ENCODE results near the gene TMEM218. TPM values are rescaled to one million over a fixed set of nuclear protein-coding genes. Genes with fewer than 3 reads are reported as not detected.

Gene TMEM218
- total RNA-seq, 2 donors from 2014 or later = 17.9 to 18.2 TPM

GRCh38 chr11:125071846-125072217 is 39.6 kb downstream of the TMEM218 start:
- peak; percentile 45 for DNase-seq
- Mint-ChIP-seq H3K4me1 (peaks cover 27% of the 10 kb centered on the region), H3K4me3 (no peak overlapping the region), H3K36me3 (ENCODE audit: low read depth) (no peaks in the 10 kb centered on the region), H3K9me3 (no peaks in the 10 kb centered on the region), H3K27ac (no peak overlapping the region), H3K27me3 (ENCODE audit: insufficient read depth) (peaks cover 12% of the 10 kb centered on the region)
- 91 to 100% methylated on average over 2 to 6 of the region's 6 CpGs for WGBS, 2 experiments (ENCODE audit: insufficient coverage in 1 of 2, insufficient read length in 1 of 2)
- peak; percentile 17 for TF ChIP-seq CTCF (conservative IDR thresholded peaks at IDR 0.05)
- no peak overlapping the region for H3K9ac ChIP-seq (ENCODE audit: extremely low read depth, low read length, poor library complexity, severe bottlenecking)
- no peaks in the 10 kb centered on the region for H3K36me3 ChIP-seq (ENCODE audit: control insufficient read depth, insufficient read depth, low read length)
- no peak overlapping the region for H3K4me3 ChIP-seq (ENCODE audit: low read length)
- no peaks in the 10 kb centered on the region for H3K9me3 ChIP-seq (ENCODE audit: control insufficient read depth, low read length)
- no peaks in the 10 kb centered on the region for H3K27me3 ChIP-seq (ENCODE audit: control insufficient read depth, insufficient read depth, low read length, poor library complexity, severe bottlenecking)
- peaks cover 8% of the 10 kb centered on the region for H3K4me1 ChIP-seq (ENCODE audit: control insufficient read depth, insufficient read depth, low read length)
- no peak overlapping the region for H3K27ac ChIP-seq (ENCODE audit: low read depth, low read length)

DNA sequence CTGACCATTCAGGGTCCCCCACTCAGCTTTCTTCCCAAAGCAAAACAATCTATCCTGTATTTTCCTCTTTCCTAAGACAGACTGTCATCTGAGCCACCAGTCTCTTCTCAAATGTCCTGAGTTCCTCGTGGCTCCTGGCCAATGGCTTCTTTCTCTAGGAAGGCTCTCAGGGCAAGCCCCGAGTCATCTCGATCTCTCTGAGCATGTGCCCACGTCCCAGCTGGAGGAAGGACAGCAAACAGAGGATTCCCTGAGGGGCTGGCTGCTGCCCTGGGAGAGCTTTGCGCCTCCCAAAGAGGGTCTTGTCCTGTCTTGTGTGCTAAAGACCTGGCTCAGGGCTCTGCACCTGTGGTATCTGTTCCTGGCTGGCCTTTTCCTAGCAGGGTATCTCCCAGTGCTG is 40.0 kb downstream of the TMEM218 start:
- no peak overlapping the region for H3K27ac ChIP-seq (ENCODE audit: low read depth, low read length)
- H3K4me3 ChIP-seq (ENCODE audit: low read length) = no peak overlapping the region
- H3K9ac ChIP-seq (ENCODE audit: extremely low read depth, low read length, poor library complexity, severe bottlenecking) = no peak overlapping the region
- WGBS, 2 experiments (ENCODE audit: insufficient coverage in 1 of 2, insufficient read length in 1 of 2) = 57 to 62% methylated on average over 4 to 5 of the region's 5 CpGs
- no peak overlapping the region for H3K27ac Mint-ChIP-seq
- no peaks in the 10 kb centered on the region for H3K9me3 ChIP-seq (ENCODE audit: control insufficient read depth, low read length)
- DNase-seq = peak; percentile 48
- peaks cover 27% of the 10 kb centered on the region for H3K4me1 Mint-ChIP-seq
- no peak for TF ChIP-seq CTCF (conservative IDR thresholded peaks at IDR 0.05)
- no peaks in the 10 kb centered on the region for H3K36me3 Mint-ChIP-seq (ENCODE audit: low read depth)
- peaks cover 8% of the 10 kb centered on the region for H3K4me1 ChIP-seq (ENCODE audit: control insufficient read depth, insufficient read depth, low read length)
- peaks cover 12% of the 10 kb centered on the region for H3K27me3 Mint-ChIP-seq (ENCODE audit: insufficient read depth)
- H3K27me3 ChIP-seq (ENCODE audit: control insufficient read depth, insufficient read depth, low read length, poor library complexity, severe bottlenecking) = peaks cover under 1% of the 10 kb centered on the region
- H3K4me3 Mint-ChIP-seq = no peak overlapping the region
- H3K36me3 ChIP-seq (ENCODE audit: control insufficient read depth, insufficient read depth, low read length) = no peaks in the 10 kb centered on the region
- no peaks in the 10 kb centered on the region for H3K9me3 Mint-ChIP-seq

DNA sequence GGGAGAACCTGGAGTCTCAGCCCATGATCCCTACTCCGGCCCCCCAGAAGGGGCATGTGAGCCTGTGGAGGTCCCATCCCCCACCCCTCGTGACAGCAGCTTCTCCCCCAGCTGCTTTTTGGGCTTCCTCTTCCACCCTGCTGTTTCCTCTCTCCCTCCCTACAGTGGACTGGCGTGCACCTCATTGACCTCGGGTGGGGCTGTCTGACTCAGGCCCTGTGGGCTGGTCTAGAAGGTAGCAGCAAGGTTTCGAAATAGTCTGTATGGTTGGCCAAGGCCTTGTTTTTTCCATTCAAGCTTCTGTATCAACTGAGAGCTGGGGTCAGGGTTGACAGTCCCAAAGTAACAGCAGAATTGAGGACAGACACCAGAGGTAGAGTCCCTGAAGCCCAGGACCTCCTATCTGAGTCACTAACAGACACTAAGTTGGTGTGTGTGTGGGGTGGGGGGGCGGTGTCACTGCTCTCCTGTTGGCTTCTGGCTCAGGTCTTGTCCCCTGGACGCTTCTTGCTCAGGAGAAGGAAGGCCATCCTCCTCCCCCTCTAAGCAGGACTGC is 40.6 kb downstream of the TMEM218 start:
- Histone ChIP-seq H3K27ac (ENCODE audit: low read depth, low read length) (no peak overlapping the region), H3K9me3 (ENCODE audit: control insufficient read depth, low read length) (no peaks in the 10 kb centered on the region), H3K27me3 (ENCODE audit: control insufficient read depth, insufficient read depth, low read length, poor library complexity, severe bottlenecking) (peaks cover 7% of the 10 kb centered on the region), H3K9ac (ENCODE audit: extremely low read depth, low read length, poor library complexity, severe bottlenecking) (no peak overlapping the region), H3K36me3 (ENCODE audit: control insufficient read depth, insufficient read depth, low read length) (no peaks in the 10 kb centered on the region), H3K4me3 (ENCODE audit: low read length) (no peak overlapping the region), H3K4me1 (ENCODE audit: control insufficient read depth, insufficient read depth, low read length) (peaks cover 8% of the 10 kb centered on the region)
- Mint-ChIP-seq H3K27ac (no peak overlapping the region), H3K9me3 (no peaks in the 10 kb centered on the region), H3K4me1 (peaks cover 27% of the 10 kb centered on the region), H3K36me3 (ENCODE audit: low read depth) (no peaks in the 10 kb centered on the region), H3K27me3 (ENCODE audit: insufficient read depth) (peaks cover 18% of the 10 kb centered on the region), H3K4me3 (no peak overlapping the region)
- TF ChIP-seq CTCF (conservative IDR thresholded peaks at IDR 0.05) = no peak
- WGBS, 2 experiments (ENCODE audit: insufficient coverage in 1 of 2, insufficient read length in 1 of 2) = 89% methylated on average over 3 to 6 of the region's 7 CpGs
- peak; percentile 42 for DNase-seq

Data from endodermal cell (in vitro differentiated cells).